ENCODE measurements around the gene TRAPPC14. TPM values are rescaled to one million over a fixed set of nuclear protein-coding genes. Genes with fewer than 3 reads are reported as not detected.

Gene TRAPPC14
- total and polyA plus RNA-seq, 9 of the 15 experiments (the other 6 are each of a cell fraction or from before 2014, with no cell fraction given) = 0.42 to 45.9 (median 18.2) TPM

DNA sequence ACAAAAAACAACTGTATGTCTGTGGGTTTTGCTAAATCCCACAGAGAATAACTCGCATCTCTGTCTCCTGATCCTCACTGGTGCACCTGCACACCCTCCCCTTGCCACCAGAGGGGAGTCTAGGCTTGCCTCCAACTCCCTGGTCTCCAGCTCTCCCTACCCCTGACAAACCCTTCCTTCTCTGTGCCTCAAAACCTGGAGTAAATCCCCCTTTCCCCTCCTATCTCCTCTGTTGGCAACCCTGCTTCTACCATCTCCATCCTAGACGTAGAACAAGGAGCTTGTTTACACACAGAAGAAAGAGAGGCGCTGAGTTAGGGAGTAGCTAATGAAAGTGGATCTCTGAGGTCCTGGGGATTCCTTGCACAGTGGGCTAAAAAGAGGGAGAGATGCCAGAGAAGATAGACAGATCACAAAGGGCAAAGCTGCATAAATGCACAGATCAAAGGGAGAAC lies 25.8 kb downstream of the TRAPPC14 start (continued):
- TF ChIP-seq MYBL2 (IDR thresholded peaks at IDR 0.05; ENCODE audit: low read depth) (no peak), MYBL2 (CRISPR knock-in tag; IDR thresholded peaks at IDR 0.05; ENCODE audit: borderline replicate concordance) (no peak), ZNF644 (tag; IDR thresholded peaks at IDR 0.05; ENCODE audit: low read depth) (no peak), SETDB1 (IDR thresholded peaks at IDR 0.05; ENCODE audit: low read length) (no peak), CBX8 (IDR thresholded peaks at IDR 0.05; ENCODE audit: borderline replicate concordance, extremely low read depth, low read depth, low read length, poor library complexity, severe bottlenecking) (no peak), ZNF124 (CRISPR knock-in tag; IDR thresholded peaks at IDR 0.05) (no peak), MBD1 (CRISPR knock-in tag; IDR thresholded peaks at IDR 0.05) (no peak), ZKSCAN1 (IDR thresholded peaks at IDR 0.05; ENCODE audit: low read depth, low read length) (0 out of 2 replicates have a peak, but pooled peaks have one; percentile 5), ZNF280B (CRISPR knock-in tag; IDR thresholded peaks at IDR 0.05) (no peak), MCM3 (IDR thresholded peaks at IDR 0.05) (no peak), ZNF408 (CRISPR knock-in tag; IDR thresholded peaks at IDR 0.05; ENCODE audit: low read depth) (no peak), KDM2B (CRISPR knock-in tag; IDR thresholded peaks at IDR 0.05) (no peak), CREB5 (CRISPR knock-in tag; IDR thresholded peaks at IDR 0.05) (no peak), GMEB1 (CRISPR knock-in tag; IDR thresholded peaks at IDR 0.05) (no peak)
- TF ChIP-seq, protein P1, sequence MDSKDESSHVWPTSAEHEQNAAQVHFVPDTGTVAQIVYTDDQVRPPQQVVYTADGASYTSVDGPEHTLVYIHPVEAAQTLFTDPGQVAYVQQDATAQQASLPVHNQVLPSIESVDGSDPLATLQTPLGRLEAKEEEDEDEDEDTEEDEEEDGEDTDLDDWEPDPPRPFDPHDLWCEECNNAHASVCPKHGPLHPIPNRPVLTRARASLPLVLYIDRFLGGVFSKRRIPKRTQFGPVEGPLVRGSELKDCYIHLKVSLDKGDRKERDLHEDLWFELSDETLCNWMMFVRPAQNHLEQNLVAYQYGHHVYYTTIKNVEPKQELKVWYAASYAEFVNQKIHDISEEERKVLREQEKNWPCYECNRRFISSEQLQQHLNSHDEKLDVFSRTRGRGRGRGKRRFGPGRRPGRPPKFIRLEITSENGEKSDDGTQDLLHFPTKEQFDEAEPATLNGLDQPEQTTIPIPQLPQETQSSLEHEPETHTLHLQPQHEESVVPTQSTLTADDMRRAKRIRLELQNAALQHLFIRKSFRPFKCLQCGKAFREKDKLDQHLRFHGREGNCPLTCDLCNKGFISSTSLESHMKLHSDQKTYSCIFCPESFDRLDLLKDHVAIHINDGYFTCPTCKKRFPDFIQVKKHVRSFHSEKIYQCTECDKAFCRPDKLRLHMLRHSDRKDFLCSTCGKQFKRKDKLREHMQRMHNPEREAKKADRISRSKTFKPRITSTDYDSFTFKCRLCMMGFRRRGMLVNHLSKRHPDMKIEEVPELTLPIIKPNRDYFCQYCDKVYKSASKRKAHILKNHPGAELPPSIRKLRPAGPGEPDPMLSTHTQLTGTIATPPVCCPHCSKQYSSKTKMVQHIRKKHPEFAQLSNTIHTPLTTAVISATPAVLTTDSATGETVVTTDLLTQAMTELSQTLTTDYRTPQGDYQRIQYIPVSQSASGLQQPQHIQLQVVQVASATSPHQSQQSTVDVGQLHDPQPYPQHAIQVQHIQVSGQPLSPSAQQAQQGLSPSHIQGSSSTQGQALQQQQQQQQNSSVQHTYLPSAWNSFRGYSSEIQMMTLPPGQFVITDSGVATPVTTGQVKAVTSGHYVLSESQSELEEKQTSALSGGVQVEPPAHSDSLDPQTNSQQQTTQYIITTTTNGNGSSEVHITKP (IDR thresholded peaks at IDR 0.05; ENCODE audit: partially characterized antibody) = no peak
- TF ChIP-seq, protein P2, sequence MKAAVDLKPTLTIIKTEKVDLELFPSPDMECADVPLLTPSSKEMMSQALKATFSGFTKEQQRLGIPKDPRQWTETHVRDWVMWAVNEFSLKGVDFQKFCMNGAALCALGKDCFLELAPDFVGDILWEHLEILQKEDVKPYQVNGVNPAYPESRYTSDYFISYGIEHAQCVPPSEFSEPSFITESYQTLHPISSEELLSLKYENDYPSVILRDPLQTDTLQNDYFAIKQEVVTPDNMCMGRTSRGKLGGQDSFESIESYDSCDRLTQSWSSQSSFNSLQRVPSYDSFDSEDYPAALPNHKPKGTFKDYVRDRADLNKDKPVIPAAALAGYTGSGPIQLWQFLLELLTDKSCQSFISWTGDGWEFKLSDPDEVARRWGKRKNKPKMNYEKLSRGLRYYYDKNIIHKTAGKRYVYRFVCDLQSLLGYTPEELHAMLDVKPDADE (conservative IDR thresholded peaks at IDR 0.05; ENCODE audit: control insufficient read depth, low read depth, low read length) = no peak
